Activated CD8-positive, alpha-beta memory T cell treated with anti-CD3 and anti-CD28 coated beads, Interleukin-2, amount 50 U/mL, for 1 hour (primary cell): Measurements from ENCODE around the gene PIM3.
A peak's percentile ranks its signal among the peaks of the same experiment; 100 is the strongest.
"Not testable (repeated sequence)": the region's sequence is repeated elsewhere in the genome, so short reads cannot be mapped to it uniquely, and the experiment has no call there.

Experiments used
- DNase-seq: peaks from one replicate; pipeline ENCODE4 v3.0.0-alpha.2; 2020; ENCODE audit errors: extremely low read depth

Gene PIM3

DNA sequence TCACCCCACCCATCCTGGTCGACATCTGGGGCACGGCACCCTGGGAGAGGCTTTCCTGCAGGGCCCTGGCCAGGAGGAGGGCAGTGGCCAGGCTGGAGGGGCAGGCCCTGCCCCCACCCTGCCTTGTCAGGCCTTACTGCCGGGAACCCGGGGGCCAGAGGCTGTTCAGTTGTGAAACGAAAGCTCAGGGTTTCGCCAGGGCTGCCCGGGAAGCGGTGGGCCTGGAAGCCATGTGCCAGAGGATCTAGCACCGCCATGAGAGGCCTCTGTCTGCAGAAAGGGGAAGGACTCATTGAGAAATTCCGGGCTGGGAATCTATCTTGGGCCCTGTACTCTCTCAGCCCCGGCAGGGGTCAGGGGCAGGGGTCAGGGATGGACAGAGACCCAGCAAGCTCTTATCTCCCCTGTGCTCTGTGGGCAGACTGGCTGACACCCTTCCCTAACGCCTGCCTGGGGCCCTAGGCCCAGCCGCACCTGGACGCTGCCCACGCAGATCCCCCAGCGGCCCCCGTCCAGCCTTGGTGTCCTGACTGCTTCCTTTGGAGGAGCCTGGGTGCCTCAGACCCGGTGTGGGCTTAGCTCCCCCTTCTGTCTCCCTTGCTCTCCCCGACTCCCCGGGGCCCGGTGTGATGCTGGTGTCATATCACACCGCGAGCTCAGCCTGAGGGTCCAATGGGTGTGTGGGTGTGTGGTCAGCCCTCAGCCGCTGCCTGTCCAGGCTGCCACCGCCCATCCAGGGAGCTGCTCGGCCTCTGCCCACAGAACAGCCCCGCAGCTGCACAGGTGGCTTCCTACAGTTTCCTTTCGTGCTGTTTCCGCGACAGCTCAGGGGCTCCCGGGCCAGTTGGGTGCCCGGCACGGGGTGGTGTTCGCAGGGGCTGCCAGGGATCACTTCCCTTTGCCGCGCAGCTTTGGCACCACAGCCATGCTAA is 6.5 kb downstream of the PIM3 start:
- DNase-seq = no peak

- DNase-seq = no peak
These were observed 7.2 kb downstream of the PIM3 start for GRCh38 chr22:49967706-49968208.

DNA sequence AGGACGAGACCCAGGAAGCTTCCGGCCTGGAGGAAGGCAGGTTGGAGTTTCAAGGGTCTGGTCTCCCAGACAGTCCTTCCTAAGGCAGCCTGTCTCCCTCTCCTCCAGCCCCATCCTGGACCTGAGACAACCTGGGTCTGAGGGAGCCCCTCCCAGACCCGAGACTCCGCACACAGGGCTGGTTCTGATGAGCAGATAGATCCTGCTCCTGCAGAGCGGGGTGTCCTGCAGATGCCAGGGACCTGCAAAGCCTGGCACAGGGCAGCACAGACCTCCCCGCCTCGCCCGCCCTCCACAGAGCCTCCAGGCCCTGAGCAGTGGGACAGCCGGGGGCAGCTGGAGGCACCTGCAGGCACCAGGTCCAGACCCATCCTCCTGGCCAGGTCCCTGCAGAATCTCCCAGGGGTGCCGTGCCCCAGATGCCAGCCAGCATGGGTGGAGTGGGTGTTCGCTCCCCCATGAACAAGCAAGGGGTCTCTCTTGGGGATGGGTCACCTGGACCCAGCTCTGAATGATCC is 7.8 kb downstream of the PIM3 start:
- DNase-seq = no peak

- no peak for DNase-seq
These were observed 8.5 kb downstream of the PIM3 start for GRCh38 chr22:49968831-49969661.

DNA sequence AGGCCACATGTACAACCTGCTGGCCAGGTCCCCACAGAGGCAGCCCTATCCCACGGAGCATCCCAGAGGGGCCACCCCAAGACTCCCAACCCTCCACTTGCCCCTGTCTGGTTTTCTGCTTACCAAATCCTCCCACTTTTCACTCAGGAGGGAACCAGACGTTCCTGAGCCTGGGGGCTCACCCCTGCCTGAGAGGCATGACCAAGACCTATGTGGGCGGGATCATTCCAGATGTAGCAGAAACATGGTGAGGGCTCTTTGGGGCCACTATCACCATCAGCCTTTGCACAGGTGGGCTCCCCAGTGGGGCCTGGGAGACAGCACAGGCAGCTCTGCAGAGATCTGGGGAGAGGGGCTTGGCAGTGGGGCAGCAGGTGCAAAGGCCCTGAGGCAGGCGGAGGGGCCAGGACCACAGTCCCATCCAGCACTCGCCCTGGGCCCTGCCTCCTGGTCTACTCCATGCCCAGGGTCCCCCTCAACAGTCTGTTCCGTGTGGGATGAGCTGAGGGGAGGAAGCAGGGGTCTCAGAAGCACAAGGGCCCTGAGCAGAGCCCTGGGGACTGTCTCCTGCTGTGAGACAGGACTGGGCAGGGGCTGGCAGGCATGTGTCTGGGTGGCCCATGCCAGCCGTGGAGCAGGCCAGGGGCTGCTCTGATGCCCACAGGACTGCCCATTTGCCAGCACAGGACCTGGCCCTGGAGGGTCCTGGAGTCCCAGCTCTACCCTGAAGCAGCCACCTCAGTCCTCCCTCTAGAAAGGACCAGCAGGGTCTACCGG is 9.4 kb downstream of the PIM3 start:
- DNase-seq = no peak

DNA sequence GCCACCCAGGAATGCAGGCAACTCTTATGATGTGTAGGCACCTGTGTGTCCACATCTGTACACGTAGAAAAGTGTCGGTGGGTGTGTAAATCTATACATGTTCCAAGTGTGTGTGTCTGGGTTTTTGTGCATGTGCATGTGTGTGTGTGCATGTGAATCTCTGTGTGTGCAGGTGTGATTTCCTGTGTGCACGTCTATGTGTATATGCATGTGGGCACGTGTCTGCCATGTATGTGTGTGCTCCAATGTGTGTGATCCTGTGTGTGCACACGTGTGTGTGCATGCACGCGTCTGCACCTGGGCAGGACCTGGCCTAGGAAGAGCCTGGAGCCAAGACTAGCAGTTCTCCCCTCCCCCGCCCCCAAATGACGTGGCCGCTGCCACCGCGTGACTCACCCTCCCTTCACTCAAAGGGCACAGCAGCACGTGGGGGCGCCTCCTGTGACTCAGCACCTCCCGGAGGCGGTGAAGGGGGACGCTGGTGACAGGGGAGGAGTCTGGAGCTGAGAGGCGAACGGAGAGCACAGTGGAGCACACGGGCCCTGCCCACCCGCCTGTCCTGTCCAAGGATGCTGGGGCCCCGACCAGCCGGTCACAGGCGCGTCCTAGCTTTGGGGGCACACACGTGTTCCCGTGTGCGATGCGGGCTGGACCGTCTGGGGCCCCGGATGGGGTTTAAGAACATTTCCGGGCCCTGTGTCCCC is 10.1 kb downstream of the PIM3 start:
- DNase-seq = peak; percentile 96

- DNase-seq = no peak
These were observed 10.9 kb downstream of the PIM3 start for GRCh38 chr22:49971232-49972162.

DNA sequence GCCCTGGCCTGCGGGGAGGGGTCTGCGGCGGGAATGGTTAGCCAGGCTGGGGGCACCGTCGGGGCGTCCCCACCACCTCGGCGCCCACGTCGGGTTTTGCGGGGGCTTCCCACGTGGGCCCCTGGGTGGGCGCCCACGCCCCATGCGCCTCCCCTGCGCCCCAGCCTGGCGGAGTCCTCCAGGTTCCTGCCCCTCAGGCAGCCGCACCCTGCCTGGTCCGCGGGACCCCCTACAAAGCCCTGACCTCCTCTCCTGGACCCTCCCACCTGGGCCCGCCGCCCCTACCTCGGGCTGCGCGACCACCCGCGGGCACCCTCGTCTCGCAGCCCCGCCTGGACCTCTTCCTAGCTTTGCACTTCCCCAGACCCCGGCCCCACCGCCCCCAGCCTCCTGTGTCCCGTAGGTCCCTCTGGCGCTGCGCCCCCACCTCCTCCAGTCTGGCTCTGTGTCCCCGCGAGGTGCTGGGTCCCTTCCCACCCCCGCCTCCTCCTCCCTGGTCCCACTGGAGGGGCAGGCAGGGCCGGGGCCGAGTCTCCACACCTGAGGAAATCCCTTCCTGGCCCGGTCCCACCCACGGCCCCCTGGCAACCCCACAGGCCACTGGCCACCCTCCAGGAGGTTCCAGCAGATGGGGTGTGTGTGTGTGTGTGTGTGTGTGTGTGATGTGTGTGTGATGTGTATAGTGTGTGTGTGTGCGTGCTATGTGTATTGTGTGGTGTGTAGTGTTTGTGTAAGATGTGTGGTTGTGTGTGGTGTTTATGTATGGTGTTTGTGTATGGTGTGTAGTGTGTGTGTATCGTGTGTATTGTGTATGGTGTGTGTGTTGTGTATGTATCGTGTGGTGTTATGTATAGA is 11.8 kb downstream of the PIM3 start:
- no peak for DNase-seq

GRCh38 chr22:49973018-49973961 is 12.7 kb downstream of the PIM3 start:
- no peak for DNase-seq

- no peak for DNase-seq
These were observed 15.2 kb downstream of the PIM3 start for GRCh38 chr22:49975543-49976389.

- DNase-seq = peak; percentile 44
These were observed 16.0 kb downstream of the PIM3 start for GRCh38 chr22:49976439-49977175.

- DNase-seq = no peak
These were observed 17.0 kb downstream of the PIM3 start for GRCh38 chr22:49977578-49977977.

GRCh38 chr22:49979587-49980264 is 19.2 kb downstream of the PIM3 start:
- DNase-seq = no peak

DNA sequence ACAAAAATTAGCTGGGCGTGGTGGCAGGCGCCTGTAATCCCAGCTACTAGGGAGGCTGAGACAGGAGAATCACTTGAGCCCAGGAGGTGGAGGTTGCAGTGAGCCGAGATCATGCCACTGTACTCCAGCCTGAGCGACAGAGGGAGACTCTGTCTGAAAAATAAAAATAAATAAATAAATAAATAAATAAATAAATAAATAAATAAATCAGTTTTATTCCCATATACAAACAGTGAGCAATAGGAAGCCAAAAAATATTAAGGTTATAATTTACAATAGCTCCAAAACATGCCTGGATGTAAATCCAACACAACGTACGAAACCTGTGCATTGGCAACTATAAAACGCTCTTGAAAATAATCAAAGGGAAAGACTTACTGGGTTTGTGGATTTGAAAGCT is 21.2 kb downstream of the PIM3 start:
- DNase-seq = not testable (repeated sequence)
